ENCODE measurements around the gene SUOX.

DNA sequence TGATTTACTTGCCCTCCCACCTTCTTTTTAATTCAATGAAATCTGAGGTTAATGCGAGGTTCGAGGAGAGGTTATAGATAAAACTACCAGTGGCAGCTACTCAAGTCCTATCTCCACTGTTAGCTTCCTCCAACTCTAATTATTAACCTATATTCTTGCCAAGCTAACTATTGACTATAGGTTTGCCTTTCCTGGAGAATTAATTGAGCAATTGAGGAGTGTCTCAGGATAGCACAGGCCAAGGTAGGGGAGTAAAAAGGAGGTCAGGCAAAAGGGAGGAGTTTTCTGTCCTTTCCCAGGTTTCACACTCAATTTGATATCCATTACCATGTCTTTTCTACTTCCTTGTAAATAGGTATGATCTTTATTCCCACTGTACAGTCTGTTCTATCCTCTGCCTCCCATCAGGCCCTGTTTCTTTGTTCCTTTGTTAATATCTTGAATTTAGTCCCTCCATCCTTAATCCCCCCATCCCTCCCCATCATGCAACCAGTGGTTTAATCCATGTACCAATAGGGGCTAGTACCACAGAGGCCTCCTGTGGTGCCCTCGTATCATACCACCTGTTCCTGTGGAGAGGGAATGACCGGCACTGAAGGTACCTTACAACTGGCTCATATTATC is 3.7 kb upstream of the SUOX start:
- TF ChIP-seq, protein P1, sequence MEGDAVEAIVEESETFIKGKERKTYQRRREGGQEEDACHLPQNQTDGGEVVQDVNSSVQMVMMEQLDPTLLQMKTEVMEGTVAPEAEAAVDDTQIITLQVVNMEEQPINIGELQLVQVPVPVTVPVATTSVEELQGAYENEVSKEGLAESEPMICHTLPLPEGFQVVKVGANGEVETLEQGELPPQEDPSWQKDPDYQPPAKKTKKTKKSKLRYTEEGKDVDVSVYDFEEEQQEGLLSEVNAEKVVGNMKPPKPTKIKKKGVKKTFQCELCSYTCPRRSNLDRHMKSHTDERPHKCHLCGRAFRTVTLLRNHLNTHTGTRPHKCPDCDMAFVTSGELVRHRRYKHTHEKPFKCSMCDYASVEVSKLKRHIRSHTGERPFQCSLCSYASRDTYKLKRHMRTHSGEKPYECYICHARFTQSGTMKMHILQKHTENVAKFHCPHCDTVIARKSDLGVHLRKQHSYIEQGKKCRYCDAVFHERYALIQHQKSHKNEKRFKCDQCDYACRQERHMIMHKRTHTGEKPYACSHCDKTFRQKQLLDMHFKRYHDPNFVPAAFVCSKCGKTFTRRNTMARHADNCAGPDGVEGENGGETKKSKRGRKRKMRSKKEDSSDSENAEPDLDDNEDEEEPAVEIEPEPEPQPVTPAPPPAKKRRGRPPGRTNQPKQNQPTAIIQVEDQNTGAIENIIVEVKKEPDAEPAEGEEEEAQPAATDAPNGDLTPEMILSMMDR (IDR thresholded peaks at IDR 0.05) = no peak
- no peak for TF ChIP-seq POLR2A (IDR thresholded peaks at IDR 0.05)
